Measurements from ENCODE around the gene TGFBI.

- TF ChIP-seq POLR2AphosphoS5 (IDR thresholded peaks at IDR 0.05) (no peak), CTCF (IDR thresholded peaks at IDR 0.05) (no peak), POLR2A (IDR thresholded peaks at IDR 0.05) (no peak)
These were observed 8.8 kb upstream of the TGFBI start for GRCh38 chr5:136020001-136020382.

Measured in prostate gland (tissue), 2 donors.